ENCODE results near the gene ANAPC13.

GRCh38 chr3:134533493-134533892 lies 47.7 kb upstream of the ANAPC13 start:
- TF ChIP-seq EZH2phosphoT487 (IDR thresholded peaks at IDR 0.05; ENCODE audit: insufficient read depth, low read depth), result no peak
- TF ChIP-seq EZH2 (IDR thresholded peaks at IDR 0.05; ENCODE audit: insufficient read depth, poor library complexity, severe bottlenecking), result no peak
